HepG2 (cell line): ENCODE results near the gene ZNF221. TPM values are rescaled to one million over a fixed set of nuclear protein-coding genes. Genes with fewer than 3 reads are reported as not detected.
A peak's percentile ranks its signal among the peaks of the same experiment; 100 is the strongest.

Source experiments
- ARNT2 ChIP-seq: sonication (generic); formaldehyde crosslinking; IDR thresholded peaks from 2 replicates; pipeline ENCODE4 v1.8.0; 2022; ENCODE audit warnings: mild to moderate bottlenecking, low read depth, missing genetic modification reagents, moderate library complexity
- CEBPG ChIP-seq: IDR thresholded peaks from 2 replicates; pipeline ENCODE4 v1.6.1; 2016
- DR1 ChIP-seq: sonication (generic); formaldehyde crosslinking; IDR thresholded peaks from 2 replicates; pipeline ENCODE4 v1.8.0; 2021; ENCODE audit warnings: mild to moderate bottlenecking, missing genetic modification reagents, inconsistent platforms
- FOSL2 ChIP-seq: sonication (generic); formaldehyde crosslinking; IDR thresholded peaks from 2 replicates; pipeline ENCODE4 v1.4.0; 2020; ENCODE audit warnings: missing genetic modification reagents
- FOXJ3 ChIP-seq: sonication (generic); formaldehyde crosslinking; IDR thresholded peaks from 2 replicates; pipeline ENCODE4 v1.4.0; 2020; ENCODE audit warnings: missing genetic modification reagents, mild to moderate bottlenecking, borderline replicate concordance
- GLI4 ChIP-seq: sonication (generic); formaldehyde crosslinking; IDR thresholded peaks from 2 replicates; pipeline ENCODE4 v1.5.1; 2020; ENCODE audit warnings: missing genetic modification reagents, mild to moderate bottlenecking, moderate library complexity, borderline replicate concordance
- GMEB1 ChIP-seq: sonication (generic); formaldehyde crosslinking; IDR thresholded peaks from 2 replicates; pipeline ENCODE4 v1.5.1; 2020; ENCODE audit warnings: missing genetic modification reagents, mild to moderate bottlenecking, borderline replicate concordance
- GRHL1 ChIP-seq: sonication (generic); formaldehyde crosslinking; conservative IDR thresholded peaks from 2 replicates; pipeline ENCODE4 v1.8.0; 2022; ENCODE audit warnings: missing genetic modification reagents
- IKZF4 ChIP-seq: sonication (generic); formaldehyde crosslinking; IDR thresholded peaks from 2 replicates; pipeline ENCODE4 v1.5.1; 2020; ENCODE audit warnings: borderline replicate concordance, mild to moderate bottlenecking, low read depth, missing genetic modification reagents; ENCODE audit errors: not compliant biosample characterization
- MATR3 ChIP-seq: sonication (generic); formaldehyde crosslinking; IDR thresholded peaks from 2 replicates; pipeline ENCODE4 v1.4.0; 2020; ENCODE audit warnings: missing genetic modification reagents
- MBD4 ChIP-seq: IDR thresholded peaks from 2 replicates; pipeline ENCODE4 v1.6.1; 2012; ENCODE audit warnings: low read length, inconsistent platforms, borderline replicate concordance
- MED13 ChIP-seq: sonication (generic); formaldehyde crosslinking; IDR thresholded peaks from 2 replicates; pipeline ENCODE4 v1.5.0; 2020; ENCODE audit warnings: missing genetic modification reagents
- MLLT10 ChIP-seq: sonication (generic); formaldehyde crosslinking; IDR thresholded peaks from 2 replicates; pipeline ENCODE4 v1.4.0; 2020; ENCODE audit warnings: missing genetic modification reagents
- NAIF1 ChIP-seq: sonication (generic); formaldehyde crosslinking; IDR thresholded peaks from 2 replicates; pipeline ENCODE4 v1.5.0; 2020; ENCODE audit warnings: mild to moderate bottlenecking, missing genetic modification reagents, borderline replicate concordance
- NFKB2 ChIP-seq: sonication (generic); formaldehyde crosslinking; IDR thresholded peaks from 2 replicates; pipeline ENCODE4 v1.4.0; 2020; ENCODE audit warnings: missing genetic modification reagents, borderline replicate concordance
- PHF20 ChIP-seq: sonication (generic); formaldehyde crosslinking; IDR thresholded peaks from 2 replicates; pipeline ENCODE4 v1.5.0; 2020; ENCODE audit warnings: mild to moderate bottlenecking, missing genetic modification reagents
- RNF2 ChIP-seq: fragments of 450-650 bp; conservative IDR thresholded peaks from 2 replicates; pipeline ENCODE4 v1.6.1; 2016; ENCODE audit warnings: low read depth
- ZBTB38 ChIP-seq: sonication (generic); formaldehyde crosslinking; IDR thresholded peaks from 2 replicates; pipeline ENCODE4 v1.5.1; 2020; ENCODE audit warnings: mild to moderate bottlenecking, missing genetic modification reagents
- ZEB1 ChIP-seq: IDR thresholded peaks from 2 replicates; pipeline ENCODE4 v1.6.1; 2012; ENCODE audit warnings: mild to moderate bottlenecking, low read depth, inconsistent platforms; ENCODE audit not compliant: insufficient replicate concordance
- ZGPAT ChIP-seq: IDR thresholded peaks from 2 replicates; pipeline ENCODE4 v1.6.1; 2016; ENCODE audit warnings: mild to moderate bottlenecking
- ZNF263 ChIP-seq: sonication (generic); formaldehyde crosslinking; IDR thresholded peaks from 2 replicates; pipeline ENCODE4 v1.4.0; 2020; ENCODE audit warnings: missing genetic modification reagents
- ZNF431 ChIP-seq: sonication (generic); formaldehyde crosslinking; IDR thresholded peaks from 2 replicates; pipeline ENCODE4 v1.9.0; 2022; ENCODE audit warnings: missing genetic modification reagents, low read depth, mild to moderate bottlenecking, borderline replicate concordance
- ZNF446 ChIP-seq: sonication (generic); formaldehyde crosslinking; IDR thresholded peaks from 2 replicates; pipeline ENCODE4 v1.5.0; 2020; ENCODE audit warnings: mild to moderate bottlenecking, missing genetic modification reagents
- ZNF543 ChIP-seq: sonication (generic); formaldehyde crosslinking; IDR thresholded peaks from 2 replicates; pipeline ENCODE4 v1.4.0; 2020; ENCODE audit warnings: mild to moderate bottlenecking, missing genetic modification reagents
- ZNF768 ChIP-seq: sonication (generic); formaldehyde crosslinking; IDR thresholded peaks from 2 replicates; pipeline ENCODE4 v1.4.0; 2020; ENCODE audit warnings: missing genetic modification reagents
- polyA plus RNA-seq, 8 experiments: library from polyadenylated mRNA; depleted of rRNA in 3 of 8; stranded (reverse) in 7 of 8; unstranded in 1 of 8; fragments of >200 nt; fragmentation: Illumina TruSeq in 4 of 8; extraction: Trizol in 4 of 8; gene quantifications; 2 replicates each; pipeline versions ENCODE4 v1.2.1 to v1.2.3, GENCODE V29; 2011 to 2016; ENCODE audit warnings: low read depth in 4 of 8, missing spikeins in 1 of 8, mixed read lengths in 1 of 8; ENCODE audit not compliant: insufficient read depth in 1 of 8
- total RNA-seq, 5 experiments: library from RNA; depleted of rRNA; stranded (reverse); fragments of >200 nt; fragmentation: Illumina TruSeq; extraction: Trizol; gene quantifications; 2 replicates each; pipeline ENCODE4 v1.2.3, GENCODE V29; 2016; ENCODE audit warnings: low read depth in 1 of 5
- TF ChIP-seq, protein P1 (sequence below): IDR thresholded peaks from 2 replicates; pipeline ENCODE4 v1.6.1; 2012; ENCODE audit warnings: inconsistent platforms

ZNF221 gene
- total and polyA plus RNA-seq, 2 of the 13 experiments (the other 11 are each of a cell fraction or from before 2014, with no cell fraction given), result 0.48 to 3.4 TPM

- TF ChIP-seq GRHL1 (CRISPR knock-in tag) (no peak), IKZF4 (CRISPR knock-in tag) (no peak), GMEB1 (CRISPR knock-in tag) (peak; percentile 63; the same call in 1 of the 2 replicates), ZNF543 (CRISPR knock-in tag) (no peak), DR1 (CRISPR knock-in tag) (no peak), NAIF1 (no peak), ZNF768 (CRISPR knock-in tag) (peak; percentile 25; the same call in 1 of the 2 replicates), PHF20 (CRISPR knock-in tag) (peak; percentile 80), ZEB1 (no peak), ZNF446 (CRISPR knock-in tag) (0 out of 2 replicates have a peak, but pooled peaks have one; percentile 57), NFKB2 (CRISPR knock-in tag) (peak; percentile 78; the same call in 1 of the 2 replicates), ZNF431 (CRISPR knock-in tag) (no peak), ARNT2 (CRISPR knock-in tag) (peak; percentile 74), GLI4 (CRISPR knock-in tag) (no peak), CEBPG (CRISPR knock-in tag) (no peak), MBD4 (no peak), FOSL2 (CRISPR knock-in tag) (no peak), ZBTB38 (CRISPR knock-in tag) (peak; percentile 55; the same call in 1 of the 2 replicates), MATR3 (CRISPR knock-in tag) (no peak), MLLT10 (CRISPR knock-in tag) (no peak), RNF2 (no peak), MED13 (CRISPR knock-in tag) (no peak), FOXJ3 (CRISPR knock-in tag) (no peak; the same call in 1 of the 2 replicates), ZGPAT (CRISPR knock-in tag) (peak; percentile 50), ZNF263 (CRISPR knock-in tag) (no peak; the same call in 1 of the 2 replicates)
- TF ChIP-seq, protein P1, sequence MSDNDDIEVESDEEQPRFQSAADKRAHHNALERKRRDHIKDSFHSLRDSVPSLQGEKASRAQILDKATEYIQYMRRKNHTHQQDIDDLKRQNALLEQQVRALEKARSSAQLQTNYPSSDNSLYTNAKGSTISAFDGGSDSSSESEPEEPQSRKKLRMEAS, result peak; percentile 48; the same call in 1 of the 2 replicates
Observed at GRCh38 chr19:43934985-43935708, 15.9 kb upstream of the ZNF221 start, which contains the start of gene ZNF45 (continued).
